HUES6 (cell line): ENCODE results near the gene PAIP2.
"Not testable (repeated sequence)": the region's sequence is repeated elsewhere in the genome, so short reads cannot be mapped to it uniquely, and the experiment has no call there.

Source experiments
- H3K27ac ChIP-seq: 2 replicates; pipeline ENCODE4 v1.7.0; 2013; ENCODE audit warnings: low read depth, mild to moderate bottlenecking, low read length, inconsistent platforms
- H3K27me3 ChIP-seq: 2 replicates; pipeline ENCODE4 v1.6.1; 2013; ENCODE audit warnings: low read length; ENCODE audit not compliant: control insufficient read depth, insufficient read depth
- H3K36me3 ChIP-seq: 2 replicates; pipeline ENCODE4 v1.6.1; 2013; ENCODE audit warnings: low read length; ENCODE audit not compliant: control insufficient read depth, insufficient read depth
- H3K4me1 ChIP-seq: 2 replicates; pipeline ENCODE4 v1.6.1; 2013; ENCODE audit warnings: low read length; ENCODE audit not compliant: control insufficient read depth, insufficient read depth
- H3K4me3 ChIP-seq: 2 replicates; pipeline ENCODE4 v1.5.1; 2013; ENCODE audit warnings: low read depth, low read length
- H3K9ac ChIP-seq: one replicate; pipeline ENCODE4 v1.6.1; 2013; ENCODE audit warnings: mild to moderate bottlenecking, low read length
- H3K9me3 ChIP-seq: 2 replicates; pipeline ENCODE4 v1.6.1; 2013; ENCODE audit warnings: low read depth, low read length; ENCODE audit not compliant: control insufficient read depth, insufficient read depth

The PAIP2 gene

DNA sequence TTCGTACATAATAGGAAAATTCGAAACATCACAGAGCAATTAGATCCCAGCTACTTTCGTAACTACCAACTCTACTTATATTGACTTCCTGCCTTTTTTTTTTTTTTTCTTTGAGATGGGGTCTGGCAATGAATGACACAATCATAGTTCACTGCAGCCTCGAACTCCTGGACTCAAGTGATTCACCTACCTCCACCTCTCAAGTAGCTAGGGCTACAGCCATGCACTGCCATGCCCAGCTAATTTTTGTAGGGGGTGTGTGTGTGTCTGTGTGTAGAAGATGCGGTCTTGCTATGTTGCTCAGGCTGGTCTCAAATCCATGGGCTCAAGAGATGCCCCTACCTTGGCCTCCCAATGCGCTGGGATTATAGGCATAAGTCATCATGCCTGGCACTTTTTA lies 5.8 kb upstream of the PAIP2 start:
- Histone ChIP-seq H3K36me3 (peaks cover 28% of the 10 kb centered on the region), H3K27ac (no peak overlapping the region)

DNA sequence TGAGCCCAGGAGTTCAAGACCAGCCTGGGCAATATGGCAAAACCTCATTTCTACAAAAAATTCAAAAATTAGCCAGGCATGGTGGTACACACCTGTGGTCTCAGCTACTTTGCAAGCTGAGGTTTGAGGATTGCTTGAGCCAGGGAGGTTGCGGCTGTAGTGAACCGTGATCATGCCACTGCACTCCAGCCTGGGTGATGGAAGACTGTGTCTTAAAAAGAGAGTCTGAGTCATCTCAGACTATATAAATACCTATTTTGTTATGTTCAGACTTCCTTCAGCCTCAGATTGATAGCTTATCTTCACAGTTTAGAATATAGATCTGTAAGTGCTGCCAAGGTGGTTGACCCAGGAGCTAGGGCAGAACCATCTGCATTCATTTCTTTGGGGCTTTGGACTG lies 1.6 kb upstream of the PAIP2 start:
- Histone ChIP-seq H3K9ac (no peak overlapping the region), H3K27me3 (no peaks in the 10 kb centered on the region), H3K27ac (no peak overlapping the region), H3K36me3 (peaks cover 6% of the 10 kb centered on the region; the same call in 1 of the 2 replicates), H3K4me3 (no peak overlapping the region), H3K9me3 (no peaks in the 10 kb centered on the region), H3K4me1 (peaks cover 10% of the 10 kb centered on the region)

More for the DNA sequence above, 5.8 kb upstream of the PAIP2 start:
- no peak overlapping the region for H3K4me3 ChIP-seq
- no peaks in the 10 kb centered on the region for H3K9me3 ChIP-seq
- H3K27me3 ChIP-seq = no peaks in the 10 kb centered on the region
- H3K9ac ChIP-seq = no peak overlapping the region
- no peaks in the 10 kb centered on the region for H3K4me1 ChIP-seq

DNA sequence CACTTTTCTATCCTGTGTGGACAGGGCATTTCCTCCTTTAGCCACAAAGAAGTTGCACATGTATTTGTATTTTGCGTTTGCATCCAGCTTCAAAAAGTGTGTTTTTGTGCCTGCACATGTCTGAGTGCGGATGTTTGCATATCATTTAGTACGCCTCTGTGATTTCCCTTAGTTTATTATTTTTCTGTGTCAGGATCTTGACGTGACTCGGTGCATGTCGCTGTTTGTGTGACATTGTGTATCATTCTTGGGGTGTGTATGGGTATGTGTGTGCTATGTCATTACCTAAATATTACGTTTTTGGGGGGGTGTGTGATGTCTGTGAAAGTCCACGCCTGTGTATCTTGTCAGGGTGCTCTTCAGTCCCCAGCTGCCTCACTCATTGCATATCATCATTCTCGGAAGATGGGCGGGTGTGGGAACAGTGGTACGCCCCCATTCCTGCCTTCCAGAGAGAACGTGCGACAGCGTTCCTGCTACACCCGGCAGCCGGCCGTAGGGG lies 416 bp upstream of the PAIP2 start:
- Histone ChIP-seq H3K4me3 (peak overlapping the region; percentile 97), H3K36me3 (peaks cover 10% of the 10 kb centered on the region; the same call in 1 of the 2 replicates), H3K27ac (no peak overlapping the region), H3K27me3 (no peaks in the 10 kb centered on the region), H3K9ac (peak overlapping the region; percentile 32), H3K9me3 (no peaks in the 10 kb centered on the region), H3K4me1 (peaks cover 10% of the 10 kb centered on the region)

DNA sequence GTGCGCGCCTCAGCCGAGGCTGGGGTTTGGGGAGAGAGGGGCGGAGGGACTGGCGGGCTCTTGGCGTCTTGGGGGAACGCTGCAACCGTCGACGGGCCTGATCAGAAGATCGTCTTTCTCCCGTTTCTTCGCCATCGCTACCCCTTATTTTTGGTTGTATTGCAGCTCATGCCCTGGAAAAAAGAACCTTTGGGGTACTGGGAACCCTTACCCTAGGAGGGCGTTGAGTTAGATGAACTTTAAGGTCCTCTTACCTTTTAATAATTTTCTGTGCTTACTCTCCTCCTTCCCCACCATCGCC lies 719 bp downstream of the PAIP2 start:
- Histone ChIP-seq H3K27ac (peak overlapping the region; percentile 59), H3K9me3 (no peaks in the 10 kb centered on the region), H3K36me3 (peaks cover 10% of the 10 kb centered on the region; the same call in 1 of the 2 replicates), H3K4me1 (peaks cover 10% of the 10 kb centered on the region), H3K4me3 (peak overlapping the region; percentile 97), H3K9ac (peak overlapping the region; percentile 98), H3K27me3 (no peaks in the 10 kb centered on the region)

DNA sequence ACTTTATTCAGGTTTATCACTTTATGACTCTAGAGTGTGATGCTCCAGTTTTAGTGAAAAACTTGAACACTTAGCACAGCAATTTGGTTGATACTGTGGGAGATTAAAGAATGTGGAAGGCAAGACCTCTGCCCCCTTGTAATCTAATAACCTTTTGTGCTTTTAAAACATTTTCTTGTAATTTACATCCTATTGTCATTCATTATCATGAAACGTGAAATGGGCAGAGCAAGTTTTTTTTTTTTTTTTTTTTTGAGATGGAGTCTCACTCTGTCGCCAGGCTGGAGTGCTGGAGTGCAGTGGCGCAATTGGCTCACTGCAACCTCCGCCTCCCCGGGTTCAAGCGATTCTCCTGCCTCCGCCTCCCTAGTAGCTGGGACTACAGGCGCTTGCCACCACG lies 1.8 kb downstream of the PAIP2 start:
- peak overlapping the region; percentile 97 for H3K4me3 ChIP-seq
- peaks cover 10% of the 10 kb centered on the region for H3K4me1 ChIP-seq
- H3K9ac ChIP-seq = peak overlapping the region; percentile 98
- no peak overlapping the region for H3K27ac ChIP-seq
- H3K27me3 ChIP-seq = no peaks in the 10 kb centered on the region
- no peaks in the 10 kb centered on the region for H3K9me3 ChIP-seq
- peaks cover 12% of the 10 kb centered on the region; the same call in 1 of the 2 replicates for H3K36me3 ChIP-seq

DNA sequence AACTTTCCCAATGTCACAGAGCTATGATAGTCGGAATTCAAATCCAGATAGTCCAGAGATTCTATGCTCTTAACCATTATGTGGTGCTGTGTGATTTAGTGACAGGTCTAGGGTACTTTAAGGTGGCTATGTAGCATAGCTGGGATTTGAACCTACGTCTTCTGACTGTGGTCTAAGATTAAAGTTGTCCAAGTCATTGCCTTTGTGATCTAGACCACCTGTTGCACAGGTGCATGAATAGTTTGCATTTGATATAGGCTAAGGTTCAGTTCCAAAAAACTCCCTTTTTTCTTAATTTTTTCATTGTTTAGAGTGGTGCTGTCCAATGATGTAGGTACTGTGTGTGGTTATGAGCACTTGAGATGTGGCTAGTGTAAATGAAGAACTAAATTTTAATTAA lies 2.5 kb downstream of the PAIP2 start:
- Histone ChIP-seq H3K4me3 (no peak overlapping the region), H3K9ac (no peak overlapping the region), H3K36me3 (peaks cover 12% of the 10 kb centered on the region; the same call in 1 of the 2 replicates), H3K27ac (no peak overlapping the region), H3K9me3 (no peaks in the 10 kb centered on the region), H3K4me1 (peaks cover 10% of the 10 kb centered on the region), H3K27me3 (no peaks in the 10 kb centered on the region)

DNA sequence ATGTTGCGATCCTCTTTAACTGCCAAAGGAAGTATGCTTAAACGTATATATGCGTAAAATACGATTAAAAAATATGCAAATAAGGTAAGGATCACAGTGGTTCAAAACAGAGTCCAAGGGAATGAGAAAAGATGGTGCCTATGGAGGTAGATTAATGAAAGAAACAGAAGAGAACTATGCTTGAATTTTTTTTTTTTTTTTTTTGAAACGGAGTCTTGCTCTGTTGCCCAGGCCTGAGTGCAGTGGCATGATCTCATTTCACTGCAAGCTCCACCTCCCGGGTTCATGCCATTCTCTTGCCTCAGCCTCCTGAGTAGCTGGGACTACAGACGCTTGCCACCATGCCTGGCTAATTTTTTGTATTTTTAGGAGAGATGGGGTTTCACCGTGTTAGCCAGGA lies 3.8 kb downstream of the PAIP2 start:
- H3K9ac ChIP-seq, H3K9me3 ChIP-seq, H3K27ac ChIP-seq, H3K27me3 ChIP-seq, H3K4me3 ChIP-seq: not testable (repeated sequence)
- H3K36me3 ChIP-seq = peaks cover 12% of the 10 kb centered on the region; the same call in 1 of the 2 replicates
- H3K4me1 ChIP-seq = peaks cover 10% of the 10 kb centered on the region

DNA sequence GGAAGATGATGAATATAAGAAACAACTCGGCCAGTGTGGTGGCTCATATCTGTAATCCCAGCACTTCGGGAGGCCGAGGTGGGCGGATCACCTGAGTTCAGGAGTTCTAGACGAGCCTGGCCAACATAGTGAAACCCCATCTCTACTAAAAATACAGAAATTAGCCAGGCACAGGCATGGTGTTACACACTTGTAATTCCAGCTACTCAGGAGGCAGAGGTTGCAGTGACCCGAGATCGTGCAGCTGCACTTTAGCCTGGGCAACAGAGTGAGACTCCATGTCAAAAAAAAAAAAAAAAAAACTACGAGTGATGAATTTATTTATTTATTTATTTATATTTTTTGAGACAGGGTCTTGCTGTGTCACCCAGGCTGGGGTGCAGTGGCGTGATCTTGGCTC lies 6.2 kb downstream of the PAIP2 start:
- H3K4me1 ChIP-seq, H3K27ac ChIP-seq, H3K9ac ChIP-seq, H3K9me3 ChIP-seq, H3K4me3 ChIP-seq, H3K27me3 ChIP-seq: not testable (repeated sequence)
- H3K36me3 ChIP-seq = peaks cover 21% of the 10 kb centered on the region

DNA sequence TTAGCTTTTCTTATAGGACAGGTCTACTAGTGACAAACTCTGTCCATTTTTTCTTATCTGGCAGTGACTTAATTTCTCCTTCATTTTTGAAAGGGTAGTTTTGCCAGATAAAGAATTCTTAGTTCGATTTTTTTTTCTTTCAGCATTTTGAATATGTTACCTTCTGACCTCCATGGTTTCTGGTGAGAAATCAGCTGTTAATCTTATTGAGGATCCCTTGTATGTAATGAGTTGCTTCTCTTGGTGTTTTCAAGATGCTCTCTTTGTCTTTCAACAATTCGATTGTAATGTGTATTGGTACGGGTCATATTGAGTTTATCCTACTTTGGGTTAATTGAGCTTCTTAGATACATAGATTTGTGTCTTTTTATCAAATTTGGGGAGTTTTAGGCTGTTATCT lies 12.5 kb downstream of the PAIP2 start:
- Histone ChIP-seq H3K4me1 (no peaks in the 10 kb centered on the region), H3K27me3 (no peaks in the 10 kb centered on the region), H3K36me3 (peaks cover 34% of the 10 kb centered on the region), H3K4me3 (no peak overlapping the region), H3K9ac (no peak overlapping the region), H3K27ac (no peak overlapping the region), H3K9me3 (no peaks in the 10 kb centered on the region)

DNA sequence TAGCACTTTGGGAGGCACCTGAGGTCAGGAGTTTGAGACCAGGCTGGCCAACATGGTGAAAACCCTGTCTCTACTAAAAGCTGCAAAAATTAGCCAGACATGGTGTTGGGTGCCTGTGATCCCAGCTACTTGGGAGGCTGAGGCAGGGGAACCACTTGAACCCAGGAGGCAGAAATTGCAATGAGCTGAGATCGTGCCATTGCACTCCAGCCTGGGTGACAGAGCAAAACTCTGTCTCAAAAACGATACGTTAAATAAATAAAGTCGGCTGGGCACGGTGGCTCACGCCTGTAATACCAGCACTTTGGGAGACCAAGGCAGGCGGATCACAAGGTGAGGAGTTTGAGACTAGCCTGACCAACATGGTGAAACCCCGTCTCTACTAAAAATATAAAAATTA lies 14.2 kb downstream of the PAIP2 start:
- not testable (repeated sequence) for H3K9ac ChIP-seq, H3K4me1 ChIP-seq, H3K27ac ChIP-seq, H3K9me3 ChIP-seq, H3K4me3 ChIP-seq, H3K27me3 ChIP-seq
- H3K36me3 ChIP-seq = peaks cover 34% of the 10 kb centered on the region

DNA sequence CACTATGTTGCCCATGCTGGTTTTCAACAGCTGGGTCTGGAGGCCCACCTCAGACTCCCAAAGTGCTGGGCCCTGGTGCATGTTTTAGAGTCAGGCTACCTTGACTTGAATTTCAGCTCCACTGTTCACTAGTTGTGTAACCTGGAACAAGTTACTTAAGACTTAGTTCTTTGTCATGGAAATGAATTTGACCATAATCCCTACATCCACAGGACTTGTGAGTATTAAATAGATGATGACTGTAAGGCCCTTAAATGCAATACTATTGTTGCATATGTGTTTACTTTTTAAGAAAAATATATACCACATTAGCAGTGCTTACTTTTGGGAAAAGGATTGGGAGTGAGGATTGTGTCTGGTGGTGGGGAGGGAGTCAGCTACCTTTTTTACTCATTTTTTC lies 16.4 kb downstream of the PAIP2 start:
- Histone ChIP-seq H3K9me3 (no peaks in the 10 kb centered on the region), H3K4me1 (no peaks in the 10 kb centered on the region), H3K9ac (no peak overlapping the region), H3K4me3 (no peak overlapping the region), H3K27ac (no peak overlapping the region), H3K27me3 (no peaks in the 10 kb centered on the region), H3K36me3 (peaks cover 22% of the 10 kb centered on the region)

DNA sequence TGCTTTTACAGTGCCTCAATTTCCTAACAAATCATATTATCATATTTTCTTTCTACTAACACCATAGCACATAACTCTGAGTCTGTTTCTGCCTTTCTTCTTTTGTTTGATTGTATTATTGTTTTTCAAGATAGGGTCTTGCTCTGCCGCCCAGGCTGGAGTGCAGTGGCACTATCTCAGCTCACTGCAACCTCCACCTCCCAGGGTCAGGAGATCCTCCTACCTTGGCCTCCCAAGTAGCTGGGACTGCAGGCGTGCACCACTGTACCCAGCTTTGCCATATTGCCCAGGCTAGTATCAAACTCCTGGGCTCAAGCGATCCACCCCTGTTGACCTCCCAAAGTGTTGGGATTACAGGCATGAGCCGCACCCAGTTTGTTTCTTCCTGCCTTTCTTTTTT lies 18.7 kb downstream of the PAIP2 start:
- Histone ChIP-seq H3K4me1 (no peaks in the 10 kb centered on the region), H3K9me3 (no peaks in the 10 kb centered on the region), H3K36me3 (peaks cover 33% of the 10 kb centered on the region), H3K9ac (no peak overlapping the region), H3K27me3 (no peaks in the 10 kb centered on the region), H3K27ac (no peak overlapping the region), H3K4me3 (no peak overlapping the region)
